G401.6 (cell line): Measurements from ENCODE around the gene ST3GAL4.

Source experiments
- FAIRE-seq: peaks from 2 replicates; lab custom pipeline; 2012; peaks lifted over from hg19 to GRCh38; lab: Jason Lieb, UNC

The ST3GAL4 gene

GRCh38 chr11:126426820-126427749, 71.6 kb downstream of the ST3GAL4 start:
- FAIRE-seq: no peak

GRCh38 chr11:126430581-126431335, 75.3 kb downstream of the ST3GAL4 start:
- no peak for FAIRE-seq

- FAIRE-seq: no peak
Observed at GRCh38 chr11:126431401-126432064, 76.0 kb downstream of the ST3GAL4 start.

DNA sequence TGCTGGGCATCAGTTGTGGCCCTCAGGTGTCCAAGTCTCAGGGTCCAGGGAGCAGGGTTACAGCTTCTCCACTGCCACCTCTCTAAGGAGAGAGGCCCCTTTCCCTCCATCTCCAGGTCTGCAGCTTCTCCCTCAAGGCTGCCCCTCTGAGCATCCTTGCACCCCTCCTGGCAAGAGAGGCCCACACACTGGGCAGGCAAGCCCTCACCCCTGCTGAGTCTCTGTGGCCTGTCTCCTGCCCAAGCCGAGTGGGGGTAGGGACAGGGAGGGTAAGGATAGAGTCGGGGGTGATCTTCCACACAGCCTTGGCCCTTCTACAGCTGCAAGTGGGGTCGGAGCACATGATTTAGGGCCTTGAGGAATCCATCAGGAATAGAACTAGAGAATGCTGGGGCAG, 76.6 kb downstream of the ST3GAL4 start:
- FAIRE-seq: no peak

GRCh38 chr11:126432525-126432924, 77.0 kb downstream of the ST3GAL4 start:
- FAIRE-seq: no peak

DNA sequence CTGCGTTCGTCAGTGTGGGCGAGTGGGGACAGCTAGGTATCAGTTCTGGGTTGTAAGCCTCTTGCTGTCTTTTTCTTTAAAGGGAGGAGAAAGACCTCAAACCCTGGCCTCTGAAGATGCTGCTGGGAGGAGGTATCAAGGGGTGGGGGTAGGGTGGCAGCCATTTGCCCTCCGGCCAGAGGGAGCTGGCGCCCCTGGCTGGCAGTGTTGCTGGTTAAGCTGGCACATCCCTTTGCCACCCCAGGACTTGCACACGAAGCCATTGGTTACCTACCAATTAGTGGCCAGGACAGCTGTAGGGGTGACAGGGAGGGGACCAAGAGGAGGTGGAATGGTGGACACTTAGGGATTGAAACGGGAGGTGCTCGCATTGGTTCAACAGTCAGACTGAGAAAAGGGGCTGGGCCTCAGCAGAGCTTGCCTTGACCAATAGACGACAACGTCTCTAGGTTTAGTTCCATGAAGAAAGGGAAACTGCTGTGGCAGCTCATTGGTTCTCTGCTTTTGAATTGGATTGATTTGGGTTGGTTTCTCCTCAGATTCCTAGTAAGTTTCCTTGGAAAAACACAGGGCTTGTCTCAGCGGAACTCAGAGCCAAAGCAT, 77.9 kb downstream of the ST3GAL4 start:
- FAIRE-seq: no peak

DNA sequence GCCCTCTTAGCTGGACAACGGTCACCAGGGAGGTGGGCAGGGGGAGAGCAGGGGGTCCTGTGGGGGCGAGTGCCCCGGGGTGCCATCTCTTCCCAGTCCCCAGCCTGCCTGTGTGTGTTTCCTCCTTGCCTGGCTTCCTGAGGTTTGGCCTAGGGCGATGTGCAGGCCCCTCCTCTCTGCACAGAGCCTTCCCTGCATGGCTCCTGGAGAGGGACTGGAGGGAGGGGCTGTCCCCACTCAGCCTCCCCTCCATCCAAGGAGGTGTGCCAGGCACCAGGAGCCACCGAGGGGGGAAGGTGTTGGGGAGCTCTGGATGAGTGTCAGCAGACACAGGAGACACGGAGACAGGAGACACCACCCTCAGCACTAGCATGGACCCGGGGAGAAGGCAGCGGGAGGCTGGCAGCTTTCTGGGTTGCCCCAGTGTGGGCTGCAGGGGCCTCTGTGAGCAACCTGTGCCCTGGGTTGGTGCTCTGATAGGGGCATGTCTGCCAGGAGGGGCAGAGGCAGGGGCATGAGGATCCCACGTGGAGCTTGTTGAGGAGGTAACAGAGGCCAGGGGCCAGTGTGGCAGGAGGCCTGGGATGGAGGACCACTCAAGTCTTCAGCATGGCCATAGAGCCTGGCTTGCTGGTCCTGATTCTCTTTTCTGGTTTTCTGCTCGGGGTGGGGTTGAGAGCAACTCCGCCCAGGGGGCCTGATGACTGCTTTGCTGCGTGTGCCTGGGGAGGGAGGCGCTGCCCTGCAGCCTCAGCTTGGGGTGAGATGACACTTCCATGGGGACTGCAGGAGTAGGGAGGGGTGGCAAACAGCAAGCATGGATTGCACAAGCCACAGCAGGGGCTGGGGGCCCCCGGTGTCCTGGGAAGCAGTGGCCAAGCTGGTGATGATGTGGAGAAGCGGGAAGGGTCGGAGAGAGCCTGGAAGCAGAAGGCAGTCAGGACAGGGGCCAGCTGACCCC, 78.8 kb downstream of the ST3GAL4 start:
- FAIRE-seq: no peak

DNA sequence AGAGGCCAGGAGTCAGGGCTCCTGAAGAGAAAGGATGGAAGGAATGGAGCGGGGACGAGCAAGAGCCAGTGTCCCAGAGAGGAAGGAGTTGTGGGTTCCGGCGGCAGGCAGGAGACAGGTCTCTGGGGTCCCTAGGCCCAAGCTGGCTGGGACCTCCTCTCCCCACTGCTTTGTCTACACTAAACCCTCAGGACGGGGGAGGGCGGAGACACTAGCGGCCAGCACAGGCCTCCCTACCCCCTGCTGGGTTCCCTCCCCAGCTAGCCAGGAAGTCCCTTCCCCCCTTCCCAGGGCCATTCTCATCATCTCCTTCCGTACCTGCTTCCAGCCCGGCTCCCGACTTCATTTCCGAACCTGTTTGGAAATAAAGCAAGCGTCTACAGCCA, 79.5 kb downstream of the ST3GAL4 start:
- FAIRE-seq: no peak

- no peak for FAIRE-seq
Observed at GRCh38 chr11:126436209-126436755, 80.8 kb downstream of the ST3GAL4 start.

GRCh38 chr11:126437731-126438130, 82.2 kb downstream of the ST3GAL4 start:
- FAIRE-seq: no peak

GRCh38 chr11:126438272-126438671, 82.8 kb downstream of the ST3GAL4 start:
- no peak for FAIRE-seq

GRCh38 chr11:126438691-126439090, 83.2 kb downstream of the ST3GAL4 start:
- FAIRE-seq: no peak

DNA sequence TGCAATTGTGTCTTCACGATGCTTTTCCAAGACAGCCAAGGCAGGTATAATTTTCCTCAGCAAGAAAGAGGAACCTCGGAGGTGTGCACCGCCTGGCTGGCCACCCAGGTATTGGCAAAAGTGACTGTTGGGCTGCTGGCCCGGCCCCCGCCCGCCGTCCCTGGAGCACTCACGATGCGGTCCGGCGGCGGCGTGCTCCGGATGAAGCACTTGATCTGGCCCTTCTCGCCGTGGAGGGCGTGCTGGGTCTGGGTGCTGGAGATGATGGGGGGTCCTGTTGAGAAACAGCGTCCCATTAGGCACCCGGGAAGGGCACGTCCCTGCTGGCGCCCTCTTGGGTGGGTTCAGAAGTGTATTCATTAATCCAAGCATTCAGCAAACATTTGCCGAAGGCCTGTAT, 84.8 kb downstream of the ST3GAL4 start:
- no peak for FAIRE-seq

DNA sequence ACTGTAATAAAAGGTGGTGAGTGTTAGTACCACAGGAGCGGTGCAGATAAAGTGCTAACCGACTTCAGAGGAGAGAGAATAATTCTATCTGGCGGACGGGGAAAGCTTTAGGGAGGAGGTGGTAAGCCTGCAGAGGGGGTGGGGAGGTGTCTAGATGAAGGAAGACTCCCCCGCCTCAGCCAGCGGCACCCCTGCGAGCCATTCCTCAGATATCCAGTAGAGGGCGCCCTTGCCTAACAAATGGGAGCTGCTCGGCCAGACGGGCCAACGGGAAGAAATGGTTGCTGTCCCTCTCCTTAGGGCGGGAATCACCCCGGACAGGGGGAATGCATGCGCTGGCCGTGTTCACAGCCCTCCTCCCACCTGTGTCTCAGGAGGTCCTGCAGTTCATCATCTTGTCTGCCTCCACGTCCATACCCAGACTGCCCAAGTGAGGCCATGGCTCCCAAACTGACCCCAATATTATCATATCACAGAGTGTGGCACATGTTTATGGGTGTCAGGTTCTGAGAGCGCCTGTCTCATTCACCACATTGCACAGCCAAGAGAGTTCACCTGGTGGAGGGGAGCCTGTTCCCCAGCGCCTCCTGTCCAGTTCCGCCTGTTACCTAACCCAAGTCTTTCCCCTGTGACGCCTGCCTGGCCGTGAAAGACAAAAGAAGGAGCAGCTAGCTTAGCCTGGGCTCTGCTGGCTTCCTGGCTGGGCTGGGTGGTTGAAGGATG, 85.5 kb downstream of the ST3GAL4 start:
- no peak for FAIRE-seq

- FAIRE-seq: no peak
Observed at GRCh38 chr11:126443120-126443519, 87.6 kb downstream of the ST3GAL4 start.

DNA sequence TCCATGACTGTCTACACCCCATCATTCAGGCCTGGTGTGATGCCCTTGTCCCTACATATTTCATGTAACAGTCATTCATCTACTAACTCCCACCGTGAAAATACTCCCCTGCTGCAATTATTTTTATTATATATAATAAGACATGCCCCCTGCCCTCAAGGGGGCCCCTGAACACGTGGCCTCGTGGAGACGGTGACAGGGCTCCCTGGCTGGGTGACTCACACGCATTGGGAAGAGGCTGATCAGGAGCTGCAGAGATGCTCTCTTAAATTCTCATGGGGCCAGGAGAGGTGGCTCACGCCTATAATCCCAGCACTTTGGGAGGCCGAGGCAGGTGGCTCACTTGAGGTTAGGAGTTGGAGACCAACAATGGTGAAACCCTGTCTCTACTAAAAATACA, 88.6 kb downstream of the ST3GAL4 start:
- FAIRE-seq: no peak

GRCh38 chr11:126446581-126446980, 91.1 kb downstream of the ST3GAL4 start:
- FAIRE-seq: no peak

DNA sequence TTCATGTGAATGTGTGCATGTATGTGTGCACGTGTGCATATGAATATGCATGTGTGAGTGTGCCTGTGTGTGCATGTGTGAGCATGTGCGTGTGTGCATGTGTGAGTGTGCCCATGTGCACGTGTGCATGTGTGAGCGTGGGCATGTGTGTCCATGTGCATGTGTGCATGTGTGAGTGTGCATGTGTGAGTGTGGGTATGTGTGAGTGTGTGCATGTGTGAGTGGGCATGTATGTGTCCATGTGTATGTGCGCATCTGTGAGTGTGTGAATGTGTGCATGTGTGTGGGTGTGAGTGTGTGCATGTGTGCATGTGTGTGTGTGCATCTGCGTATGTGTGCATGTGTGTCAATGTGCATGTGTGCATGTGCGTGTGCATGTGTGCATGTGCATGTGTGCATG, 94.7 kb downstream of the ST3GAL4 start:
- FAIRE-seq: no peak

DNA sequence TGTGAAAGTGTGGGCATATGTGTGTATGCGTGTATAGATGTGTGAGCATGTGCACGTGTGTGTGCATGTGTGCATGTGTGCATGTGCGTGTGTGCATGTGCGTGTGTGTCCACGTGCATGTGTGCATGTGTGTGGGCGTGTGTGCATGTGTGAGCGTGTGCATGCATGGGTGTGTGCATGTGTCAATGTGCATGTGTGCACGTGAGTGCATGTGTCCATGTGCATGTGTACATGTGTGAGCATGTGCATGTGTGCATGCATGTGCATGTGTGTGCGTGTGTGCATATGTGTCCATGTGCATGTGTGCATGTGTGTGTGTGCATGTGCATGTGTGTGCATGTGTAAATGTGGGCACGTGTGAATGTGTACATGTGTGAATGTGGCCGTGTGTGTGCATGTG, 95.3 kb downstream of the ST3GAL4 start:
- FAIRE-seq: no peak

DNA sequence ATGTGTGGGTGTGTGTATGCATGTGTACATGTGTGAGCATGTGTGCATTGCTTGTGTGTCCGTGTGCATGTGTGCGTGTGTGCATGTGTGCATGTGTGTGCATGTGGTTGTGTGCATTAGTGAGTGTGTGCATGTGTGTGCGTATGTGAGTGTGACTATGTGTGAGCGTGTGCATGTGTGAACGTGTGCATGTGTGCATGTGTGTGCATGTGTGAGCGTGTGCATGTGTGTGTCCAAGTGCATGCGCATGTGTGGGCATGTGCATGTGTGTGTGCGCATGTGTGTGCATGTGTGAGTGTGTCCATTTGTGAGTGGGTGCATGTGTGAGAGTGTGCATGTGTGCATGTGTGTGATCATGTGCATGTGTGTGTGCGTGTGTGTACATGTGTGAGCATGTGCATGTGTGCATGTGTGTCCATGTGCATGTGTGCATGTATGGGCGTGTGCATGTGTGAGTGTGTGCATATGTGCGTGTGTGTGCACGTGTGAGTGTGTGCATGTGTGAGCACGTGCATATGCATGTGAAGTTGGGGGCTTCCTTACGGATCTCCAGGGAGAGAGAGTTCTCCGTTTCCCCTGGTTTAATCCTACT, 95.8 kb downstream of the ST3GAL4 start:
- FAIRE-seq: no peak
